ENCODE measurements around the gene UTS2B.
"Not testable (repeated sequence)": the region's sequence is repeated elsewhere in the genome, so short reads cannot be mapped to it uniquely, and the experiment has no call there.

UTS2B gene

GRCh38 chr3:191296041-191296541 is 34.2 kb downstream of the UTS2B start:
- H3K27me3 ChIP-seq (ENCODE audit: control insufficient read depth in 1 of 2, insufficient read depth in 2 of 2, low read length in 2 of 2) = no peaks in the 10 kb centered on the region
- no peaks in the 10 kb centered on the region for H3K4me1 ChIP-seq (ENCODE audit: insufficient read depth, low read length)
- H3K4me3 ChIP-seq (ENCODE audit: low read depth in 1 of 2, low read length in 2 of 2) = no peak overlapping the region
- no peak overlapping the region for H3K9ac ChIP-seq (ENCODE audit: low read length)
- no peaks in the 10 kb centered on the region for H3K9me3 ChIP-seq (ENCODE audit: low read length)
- H3K36me3 ChIP-seq (ENCODE audit: insufficient read depth, low read length) = no peaks in the 10 kb centered on the region
- no peak overlapping the region for H3K27ac ChIP-seq (ENCODE audit: low read depth, low read length)

- no peaks in the 10 kb centered on the region for H3K36me3 ChIP-seq (ENCODE audit: insufficient read depth, low read length)
- no peaks in the 10 kb centered on the region for H3K9me3 ChIP-seq (ENCODE audit: low read length)
- H3K27ac ChIP-seq (ENCODE audit: low read depth, low read length) = no peak overlapping the region
- no peak overlapping the region for H3K9ac ChIP-seq (ENCODE audit: low read length)
- H3K27me3 ChIP-seq (ENCODE audit: control insufficient read depth in 1 of 2, insufficient read depth in 2 of 2, low read length in 2 of 2) = no peaks in the 10 kb centered on the region
- H3K4me1 ChIP-seq (ENCODE audit: insufficient read depth, low read length) = no peaks in the 10 kb centered on the region
- H3K4me3 ChIP-seq (ENCODE audit: low read depth in 1 of 2, low read length in 2 of 2) = no peak overlapping the region
These were observed 36.0 kb downstream of the UTS2B start for GRCh38 chr3:191294291-191294690.

- Histone ChIP-seq H3K27ac (ENCODE audit: low read depth, low read length) (no peak overlapping the region), H3K36me3 (ENCODE audit: insufficient read depth, low read length) (no peaks in the 10 kb centered on the region), H3K4me1 (ENCODE audit: insufficient read depth, low read length) (no peaks in the 10 kb centered on the region), H3K4me3 (ENCODE audit: low read depth in 1 of 2, low read length in 2 of 2) (no peak overlapping the region), H3K27me3 (ENCODE audit: control insufficient read depth in 1 of 2, insufficient read depth in 2 of 2, low read length in 2 of 2) (no peaks in the 10 kb centered on the region), H3K9me3 (ENCODE audit: low read length) (no peaks in the 10 kb centered on the region), H3K9ac (ENCODE audit: low read length) (no peak overlapping the region)
These were observed 37.9 kb downstream of the UTS2B start for GRCh38 chr3:191292243-191293015.

GRCh38 chr3:191290311-191291025 is 39.9 kb downstream of the UTS2B start:
- no peaks in the 10 kb centered on the region for H3K4me1 ChIP-seq (ENCODE audit: insufficient read depth, low read length)
- no peak overlapping the region for H3K9ac ChIP-seq (ENCODE audit: low read length)
- H3K4me3 ChIP-seq (ENCODE audit: low read depth in 1 of 2, low read length in 2 of 2) = no peak overlapping the region
- H3K36me3 ChIP-seq (ENCODE audit: insufficient read depth, low read length) = no peaks in the 10 kb centered on the region
- no peaks in the 10 kb centered on the region for H3K9me3 ChIP-seq (ENCODE audit: low read length)
- H3K27me3 ChIP-seq (ENCODE audit: control insufficient read depth in 1 of 2, insufficient read depth in 2 of 2, low read length in 2 of 2) = no peaks in the 10 kb centered on the region
- no peak overlapping the region for H3K27ac ChIP-seq (ENCODE audit: low read depth, low read length)

- Histone ChIP-seq H3K9me3 (ENCODE audit: low read length) (no peaks in the 10 kb centered on the region), H3K9ac (ENCODE audit: low read length) (no peak overlapping the region), H3K27ac (ENCODE audit: low read depth, low read length) (no peak overlapping the region), H3K36me3 (ENCODE audit: insufficient read depth, low read length) (no peaks in the 10 kb centered on the region), H3K4me3 (ENCODE audit: low read depth in 1 of 2, low read length in 2 of 2) (no peak overlapping the region), H3K4me1 (ENCODE audit: insufficient read depth, low read length) (no peaks in the 10 kb centered on the region), H3K27me3 (ENCODE audit: control insufficient read depth in 1 of 2, insufficient read depth in 2 of 2, low read length in 2 of 2) (no peaks in the 10 kb centered on the region)
These were observed 46.9 kb downstream of the UTS2B start for GRCh38 chr3:191283400-191283799.

GRCh38 chr3:191282251-191283185 is 47.8 kb downstream of the UTS2B start:
- no peak overlapping the region for H3K4me3 ChIP-seq (ENCODE audit: low read depth in 1 of 2, low read length in 2 of 2)
- H3K27me3 ChIP-seq (ENCODE audit: control insufficient read depth in 1 of 2, insufficient read depth in 2 of 2, low read length in 2 of 2) = no peaks in the 10 kb centered on the region
- H3K4me1 ChIP-seq (ENCODE audit: insufficient read depth, low read length) = no peaks in the 10 kb centered on the region
- H3K9ac ChIP-seq (ENCODE audit: low read length) = no peak overlapping the region
- no peaks in the 10 kb centered on the region for H3K9me3 ChIP-seq (ENCODE audit: low read length)
- no peaks in the 10 kb centered on the region for H3K36me3 ChIP-seq (ENCODE audit: insufficient read depth, low read length)
- no peak overlapping the region for H3K27ac ChIP-seq (ENCODE audit: low read depth, low read length)

- Histone ChIP-seq H3K27me3 (ENCODE audit: control insufficient read depth in 1 of 2, insufficient read depth in 2 of 2, low read length in 2 of 2) (no peaks in the 10 kb centered on the region), H3K9ac (ENCODE audit: low read length) (no peak overlapping the region), H3K4me3 (ENCODE audit: low read depth in 1 of 2, low read length in 2 of 2) (no peak overlapping the region), H3K36me3 (ENCODE audit: insufficient read depth, low read length) (no peaks in the 10 kb centered on the region), H3K9me3 (ENCODE audit: low read length) (no peaks in the 10 kb centered on the region), H3K27ac (ENCODE audit: low read depth, low read length) (no peak overlapping the region), H3K4me1 (ENCODE audit: insufficient read depth, low read length) (no peaks in the 10 kb centered on the region)
These were observed 49.4 kb downstream of the UTS2B start for GRCh38 chr3:191280882-191281281.

- Histone ChIP-seq H3K4me3 (ENCODE audit: low read depth in 1 of 2, low read length in 2 of 2) (no peak overlapping the region), H3K9ac (ENCODE audit: low read length) (no peak overlapping the region), H3K27me3 (ENCODE audit: control insufficient read depth in 1 of 2, insufficient read depth in 2 of 2, low read length in 2 of 2) (no peaks in the 10 kb centered on the region), H3K9me3 (ENCODE audit: low read length) (no peaks in the 10 kb centered on the region), H3K4me1 (ENCODE audit: insufficient read depth, low read length) (no peaks in the 10 kb centered on the region), H3K36me3 (ENCODE audit: insufficient read depth, low read length) (no peaks in the 10 kb centered on the region), H3K27ac (ENCODE audit: low read depth, low read length) (no peak overlapping the region)
These were observed 50.2 kb downstream of the UTS2B start for GRCh38 chr3:191280111-191280510.

GRCh38 chr3:191275751-191276150 is 54.6 kb downstream of the UTS2B start:
- no peaks in the 10 kb centered on the region for H3K4me1 ChIP-seq (ENCODE audit: insufficient read depth, low read length)
- no peaks in the 10 kb centered on the region for H3K36me3 ChIP-seq (ENCODE audit: insufficient read depth, low read length)
- no peak overlapping the region for H3K27ac ChIP-seq (ENCODE audit: low read depth, low read length)
- H3K9me3 ChIP-seq (ENCODE audit: low read length) = no peaks in the 10 kb centered on the region
- no peaks in the 10 kb centered on the region for H3K27me3 ChIP-seq (ENCODE audit: control insufficient read depth in 1 of 2, insufficient read depth in 2 of 2, low read length in 2 of 2)
- H3K4me3 ChIP-seq (ENCODE audit: low read depth in 1 of 2, low read length in 2 of 2) = no peak overlapping the region
- H3K9ac ChIP-seq (ENCODE audit: low read length) = no peak overlapping the region

GRCh38 chr3:191275244-191275643 is 55.1 kb downstream of the UTS2B start:
- not testable (repeated sequence) for H3K27ac ChIP-seq (ENCODE audit: low read depth, low read length); H3K9ac ChIP-seq (ENCODE audit: low read length); H3K4me3 ChIP-seq (ENCODE audit: low read depth in 1 of 2, low read length in 2 of 2)

More at GRCh38 chr3:191275244-191275643, 55.1 kb downstream of the UTS2B start:
- H3K9me3 ChIP-seq (ENCODE audit: low read length); H3K36me3 ChIP-seq (ENCODE audit: insufficient read depth, low read length); H3K4me1 ChIP-seq (ENCODE audit: insufficient read depth, low read length); H3K27me3 ChIP-seq (ENCODE audit: control insufficient read depth in 1 of 2, insufficient read depth in 2 of 2, low read length in 2 of 2): not testable (repeated sequence)

Measured in muscle layer of colon (tissue), 2 donors.